ENCODE results near the gene PNPLA2. TPM values are rescaled to one million over a fixed set of nuclear protein-coding genes. Genes with fewer than 3 reads are reported as not detected.

PNPLA2 gene
- total RNA-seq, 4 donors from 2014 or later, result 256 to 543 (median 355) TPM

DNA sequence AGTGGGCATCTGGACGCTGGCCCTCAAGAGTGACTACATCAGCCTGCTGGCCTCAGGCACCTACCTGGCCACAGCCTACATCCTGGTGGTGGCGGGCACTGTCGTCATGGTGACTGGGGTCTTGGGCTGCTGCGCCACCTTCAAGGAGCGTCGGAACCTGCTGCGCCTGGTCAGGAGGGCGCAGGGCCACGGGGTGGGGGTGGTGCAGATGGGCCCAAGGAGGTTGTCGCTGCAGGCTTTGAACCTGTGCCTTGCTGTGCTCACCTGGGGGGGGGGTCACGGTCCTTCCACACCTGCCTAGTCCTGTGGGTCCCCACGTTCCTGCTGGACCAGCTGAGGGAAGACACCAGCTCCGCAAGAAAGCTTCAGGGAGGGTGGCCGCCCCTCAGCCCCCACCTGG, 17.6 kb downstream of the PNPLA2 start:
- DNase-seq (ENCODE audit: low spot score) (no peak), ATAC-seq (ENCODE audit: low FRiP score) (no peak)

DNA sequence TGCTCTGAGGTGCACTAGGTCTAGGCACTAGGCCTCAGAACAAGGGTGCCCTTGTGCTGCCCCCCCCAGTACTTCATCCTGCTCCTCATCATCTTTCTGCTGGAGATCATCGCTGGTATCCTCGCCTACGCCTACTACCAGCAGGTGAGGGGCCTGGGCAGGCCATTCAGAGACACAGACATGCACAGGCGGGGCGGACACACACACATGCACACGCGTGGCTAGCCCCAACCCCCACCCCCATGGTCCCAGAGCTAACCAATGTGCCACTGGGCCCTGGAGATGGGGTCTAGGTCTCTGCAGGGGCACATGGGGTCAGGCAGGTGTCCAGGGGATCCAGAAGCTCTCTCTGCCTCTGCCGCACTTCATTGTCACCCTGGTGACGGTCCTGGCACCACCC, 18.0 kb downstream of the PNPLA2 start:
- ATAC-seq (ENCODE audit: low FRiP score) (no peak), DNase-seq (ENCODE audit: low spot score) (no peak)
- TF ChIP-seq, protein P1, sequence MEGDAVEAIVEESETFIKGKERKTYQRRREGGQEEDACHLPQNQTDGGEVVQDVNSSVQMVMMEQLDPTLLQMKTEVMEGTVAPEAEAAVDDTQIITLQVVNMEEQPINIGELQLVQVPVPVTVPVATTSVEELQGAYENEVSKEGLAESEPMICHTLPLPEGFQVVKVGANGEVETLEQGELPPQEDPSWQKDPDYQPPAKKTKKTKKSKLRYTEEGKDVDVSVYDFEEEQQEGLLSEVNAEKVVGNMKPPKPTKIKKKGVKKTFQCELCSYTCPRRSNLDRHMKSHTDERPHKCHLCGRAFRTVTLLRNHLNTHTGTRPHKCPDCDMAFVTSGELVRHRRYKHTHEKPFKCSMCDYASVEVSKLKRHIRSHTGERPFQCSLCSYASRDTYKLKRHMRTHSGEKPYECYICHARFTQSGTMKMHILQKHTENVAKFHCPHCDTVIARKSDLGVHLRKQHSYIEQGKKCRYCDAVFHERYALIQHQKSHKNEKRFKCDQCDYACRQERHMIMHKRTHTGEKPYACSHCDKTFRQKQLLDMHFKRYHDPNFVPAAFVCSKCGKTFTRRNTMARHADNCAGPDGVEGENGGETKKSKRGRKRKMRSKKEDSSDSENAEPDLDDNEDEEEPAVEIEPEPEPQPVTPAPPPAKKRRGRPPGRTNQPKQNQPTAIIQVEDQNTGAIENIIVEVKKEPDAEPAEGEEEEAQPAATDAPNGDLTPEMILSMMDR (IDR thresholded peaks at IDR 0.05), result no peak

More for the DNA sequence above, 17.6 kb downstream of the PNPLA2 start:
- TF ChIP-seq, protein P1 (IDR thresholded peaks at IDR 0.05), result no peak

DNA sequence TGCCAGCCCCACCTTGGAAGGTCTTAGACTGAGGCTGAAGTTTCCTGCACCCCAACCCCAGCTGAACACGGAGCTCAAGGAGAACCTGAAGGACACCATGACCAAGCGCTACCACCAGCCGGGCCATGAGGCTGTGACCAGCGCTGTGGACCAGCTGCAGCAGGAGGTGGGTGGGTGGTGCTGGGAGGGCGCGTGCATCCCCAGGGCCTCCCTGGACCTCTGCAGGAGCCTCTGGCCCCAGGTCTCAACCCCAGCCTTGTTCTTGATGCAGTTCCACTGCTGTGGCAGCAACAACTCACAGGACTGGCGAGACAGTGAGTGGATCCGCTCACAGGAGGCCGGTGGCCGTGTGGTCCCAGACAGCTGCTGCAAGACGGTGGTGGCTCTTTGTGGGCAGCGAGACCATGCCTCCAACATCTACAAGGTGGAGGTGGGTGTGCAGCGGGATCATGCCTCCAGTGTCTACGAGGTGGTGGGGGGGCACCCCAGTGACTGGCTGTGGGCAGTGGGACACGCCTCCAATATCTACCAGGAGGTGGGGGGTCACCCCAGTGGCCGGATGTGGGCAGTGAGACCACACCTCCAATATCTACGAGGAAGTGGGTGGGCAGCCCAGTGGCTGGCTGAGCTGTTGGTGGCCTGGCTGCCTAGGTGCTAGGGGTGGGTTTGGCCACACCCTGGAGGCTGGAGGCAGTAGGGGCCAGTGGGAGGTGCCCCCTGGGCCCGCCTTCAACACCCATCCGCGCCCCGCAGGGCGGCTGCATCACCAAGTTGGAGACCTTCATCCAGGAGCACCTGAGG, 18.7 kb downstream of the PNPLA2 start:
- no peak for ATAC-seq (ENCODE audit: low FRiP score)
- TF ChIP-seq, protein P1 (IDR thresholded peaks at IDR 0.05), result no peak
- DNase-seq (ENCODE audit: low spot score), result no peak

DNA sequence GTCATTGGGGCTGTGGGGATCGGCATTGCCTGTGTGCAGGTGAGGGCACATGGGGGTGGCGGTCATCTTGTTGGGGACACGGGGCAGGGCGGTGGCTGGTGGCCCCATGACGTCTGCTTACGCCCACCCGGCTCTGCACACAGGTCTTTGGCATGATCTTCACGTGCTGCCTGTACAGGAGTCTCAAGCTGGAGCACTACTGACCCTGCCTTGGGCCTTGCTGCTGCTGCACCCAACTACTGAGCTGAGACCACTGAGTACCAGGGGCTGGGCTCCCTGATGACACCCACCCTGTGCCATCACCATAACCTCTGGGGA, 19.2 kb downstream of the PNPLA2 start:
- ATAC-seq (ENCODE audit: low FRiP score), result no peak
- DNase-seq (ENCODE audit: low spot score), result no peak
- TF ChIP-seq, protein P1 (IDR thresholded peaks at IDR 0.05), result no peak

DNA sequence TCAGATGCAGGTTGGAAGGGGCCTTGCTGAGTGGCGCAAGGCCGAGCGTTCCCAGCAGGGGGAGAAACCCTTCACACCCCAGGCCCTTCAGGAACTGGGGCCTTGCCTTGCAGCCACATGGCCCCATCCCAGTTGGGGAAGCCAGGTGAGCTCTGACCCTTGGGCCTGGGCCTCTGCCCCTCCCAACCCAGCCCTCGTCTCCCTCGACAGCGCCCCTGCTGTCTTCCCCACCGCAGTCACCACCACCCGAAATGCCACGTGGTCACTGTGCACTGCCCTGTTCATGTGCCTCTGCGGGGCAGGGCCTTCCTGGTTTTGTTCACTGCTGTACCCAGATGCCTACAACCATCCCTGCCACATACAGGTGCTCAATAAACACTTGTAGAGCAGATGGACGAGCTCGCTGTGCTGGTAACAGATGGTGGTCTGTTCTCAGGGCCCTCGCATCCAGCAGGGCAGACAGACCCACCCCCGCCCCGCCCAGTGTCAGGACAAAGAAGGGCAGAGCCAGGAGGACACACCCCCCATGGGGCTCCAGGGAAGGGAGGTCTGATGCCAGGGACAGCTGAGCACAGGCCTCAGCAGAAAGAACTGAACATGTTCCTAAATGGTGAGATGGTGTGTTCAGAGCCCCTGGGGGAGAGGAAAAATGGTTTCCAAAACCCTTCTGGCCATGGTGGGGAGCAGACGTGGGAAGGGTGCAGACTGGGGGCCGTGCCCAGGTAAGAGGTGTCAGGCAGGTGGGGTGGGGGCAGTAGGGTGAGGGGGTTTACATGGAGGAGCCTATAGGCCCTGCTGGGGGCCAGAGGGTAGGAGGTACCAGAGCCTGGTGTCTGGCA, 19.9 kb downstream of the PNPLA2 start:
- TF ChIP-seq, protein P1 (IDR thresholded peaks at IDR 0.05), result no peak
- DNase-seq (ENCODE audit: low spot score) (no peak), ATAC-seq (ENCODE audit: low FRiP score) (no peak)

DNA sequence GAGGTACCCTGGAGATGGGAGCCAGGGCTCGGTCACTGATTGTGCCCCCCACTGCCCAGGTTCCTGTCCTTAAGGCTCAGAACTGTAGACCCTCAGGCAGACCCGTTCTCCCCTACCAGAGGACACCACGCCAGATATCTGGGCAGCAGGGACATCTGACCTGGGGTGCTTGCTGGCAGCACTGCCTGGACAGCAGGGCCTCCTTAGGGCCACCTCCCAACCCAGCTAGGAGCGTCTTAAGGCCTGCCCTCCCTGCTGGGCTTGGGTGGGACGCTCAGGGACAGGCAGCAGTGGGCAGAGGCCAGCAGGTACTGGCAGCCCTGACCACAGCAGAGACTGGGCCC, 20.5 kb downstream of the PNPLA2 start:
- no peak for DNase-seq (ENCODE audit: low spot score)
- TF ChIP-seq, protein P1 (IDR thresholded peaks at IDR 0.05), result no peak
- ATAC-seq (ENCODE audit: low FRiP score), result no peak
